Motor neuron (in vitro differentiated cells): ENCODE measurements around the gene CHMP4B. TPM values are rescaled to one million over a fixed set of nuclear protein-coding genes. Genes with fewer than 3 reads are reported as not detected.
A peak's percentile ranks its signal among the peaks of the same experiment; 100 is the strongest.

Experiments used
- ATAC-seq, 8 experiments: fragments of 200-7000 bp; cut with Tn5 transposase; replicated peaks in 6 of 8; 2 replicates each; pipeline ENCODE4 v1.8.0; 2021; ENCODE audit warnings: mild to moderate bottlenecking in 8 of 8, moderate library complexity in 8 of 8
- H3K27ac ChIP-seq, 2 donors: fragments of 250-450 bp; sonication (Bioruptor Pico); 2 replicates each; pipeline ENCODE4 v1.9.0; 2021; ENCODE audit warnings: antibody characterized with exemption in 2 of 2, mild to moderate bottlenecking in 2 of 2, moderate library complexity in 1 of 2
- H3K4me1 ChIP-seq, 2 donors: fragments of 250-450 bp; sonication (Bioruptor Pico); replicated peaks in 1 of 2; 2 replicates each; pipeline ENCODE4 v1.6.1; 2021; ENCODE audit warnings: antibody characterized with exemption in 2 of 2, mild to moderate bottlenecking in 2 of 2, moderate library complexity in 1 of 2
- H3K4me3 ChIP-seq, 5 donors: fragments of 250-450 bp; sonication (Bioruptor Pico); 2 replicates each; pipeline ENCODE4 v1.9.0; 2021; ENCODE audit warnings: antibody characterized with exemption in 5 of 5, mild to moderate bottlenecking in 5 of 5, moderate library complexity in 4 of 5
- WGBS, 10 experiments: fragments of 450-650 bp; shearing (Covaris generic); methylation state at CpG; one replicate each; pipeline ENCODE4 v1.0.0; 2022; 5-methylcytosine and 5-hydroxymethylcytosine counted together
- in situ Hi-C, 9 experiments: fragments of 400-800 bp; cut with MboI; loops; one replicate each; pipeline ENCODE4 v1.15.0; 2021; ENCODE audit warnings: low sequenced_read_pairs in 9 of 9, low pct_unique_long_range_greater_than_20kb in 2 of 9; ENCODE audit not compliant: unreplicated experiment in 9 of 9
- total RNA-seq, 8 experiments: library from RNA; unstranded; fragments of 300-600 nt; gene quantifications; 2 replicates each; pipeline versions ENCODE4 v1.2.3 to v1.2.4, GENCODE V29; 2022

Gene CHMP4B
- total RNA-seq, 8 experiments from 2014 or later = 30.3 to 74.5 (median 54.4) TPM

GRCh38 chr20:33827109-33827508 is 16.0 kb downstream of the CHMP4B start:
- Histone ChIP-seq H3K4me3 (no peak overlapping the region), H3K27ac (no peak overlapping the region), H3K4me1 (peaks cover 40 to 50% of the 10 kb centered on the region in 2 donors)
- WGBS, 10 experiments = 40 to 100% (median 73%) methylated on average over 1 of the region's 2 CpGs; no CpG with 5 or more reads in 2 of the 10 experiments
- in situ Hi-C loops = no loop called here
- ATAC-seq = no peak

- WGBS, 10 experiments = 79 to 92% (median 86%) methylated on average over 3 to 4 of the region's 4 CpGs; no CpG with 5 or more reads in 5 of the 10 experiments
- ATAC-seq = no peak
- peaks cover 47 to 57% of the 10 kb centered on the region in 2 donors for H3K4me1 ChIP-seq
- no peak overlapping the region for H3K27ac ChIP-seq
- H3K4me3 ChIP-seq = no peak overlapping the region
- in situ Hi-C loops = no loop called here
Observed at GRCh38 chr20:33827634-33828325, 16.6 kb downstream of the CHMP4B start.

GRCh38 chr20:33828326-33828844 is 17.2 kb downstream of the CHMP4B start:
- Histone ChIP-seq H3K4me3 (no peak overlapping the region), H3K27ac (no peak overlapping the region), H3K4me1 (peaks cover 53 to 63% of the 10 kb centered on the region in 2 donors)
- ATAC-seq = no peak
- in situ Hi-C loops = no loop called here
- WGBS, 10 experiments = 67 to 100% (median 93%) methylated on average over 1 to 8 of the region's 9 CpGs

- in situ Hi-C loops = no loop called here
- Histone ChIP-seq H3K4me1 (peaks cover 59 to 69% of the 10 kb centered on the region in 2 donors), H3K27ac (no peak overlapping the region), H3K4me3 (no peak overlapping the region)
- 57 to 100% (median 80%) methylated on average over 1 to 2 of the region's 3 CpGs; no CpG with 5 or more reads in 3 of the 10 experiments for WGBS, 10 experiments
- no peak for ATAC-seq
Observed at GRCh38 chr20:33828967-33829560, 17.9 kb downstream of the CHMP4B start.

DNA sequence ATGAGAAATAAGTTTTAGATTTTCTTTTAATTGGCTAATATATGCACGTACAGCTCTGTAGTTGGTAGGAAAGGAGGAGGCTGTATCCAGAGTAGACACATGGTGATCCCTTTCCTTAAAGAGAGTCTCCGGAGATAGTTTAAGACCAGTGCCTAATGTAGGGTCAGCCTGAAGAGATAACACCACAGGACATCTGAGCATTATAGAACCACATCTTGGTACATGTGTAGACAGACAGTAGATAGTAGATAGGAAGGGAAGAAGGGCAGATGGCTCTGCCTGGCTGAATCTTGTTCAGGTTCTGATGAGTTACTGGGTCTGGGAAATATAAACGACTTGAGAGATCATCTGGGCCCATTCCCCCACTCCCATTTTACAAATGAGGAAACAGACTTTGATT is 18.5 kb downstream of the CHMP4B start:
- ATAC-seq = no peak
- H3K4me3 ChIP-seq = no peak overlapping the region
- H3K27ac ChIP-seq = no peak overlapping the region
- in situ Hi-C loops = no loop called here
- peaks cover 59 to 69% of the 10 kb centered on the region in 2 donors for H3K4me1 ChIP-seq
- WGBS, 10 experiments = 50 to 100% (median 94%) methylated on average over 1 to 3 of the region's 3 CpGs; no CpG with 5 or more reads in 2 of the 10 experiments

DNA sequence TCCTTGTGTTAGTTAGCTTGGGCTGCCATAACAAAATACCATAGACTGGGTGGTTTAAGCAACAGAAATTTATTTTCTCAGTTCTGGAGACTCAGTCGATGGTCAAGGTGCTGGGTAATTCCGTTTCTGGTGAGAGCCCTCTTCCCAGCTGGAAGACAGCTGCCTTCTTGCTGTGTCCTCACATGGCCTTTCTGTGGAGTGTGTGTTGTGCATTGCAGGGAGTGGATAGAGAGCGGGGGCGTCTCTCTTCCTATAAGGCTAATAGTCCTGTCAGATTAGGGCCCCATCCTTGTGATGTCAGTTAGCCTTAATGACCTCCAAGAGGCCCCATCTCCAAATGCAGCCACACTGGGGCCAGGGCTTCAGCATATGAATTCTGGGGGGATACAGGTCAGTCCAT is 19.2 kb downstream of the CHMP4B start:
- Histone ChIP-seq H3K4me1 (peaks cover 59 to 69% of the 10 kb centered on the region in 2 donors), H3K4me3 (no peak overlapping the region), H3K27ac (peak overlapping the region in 1 of 2 donors; percentile 41)
- in situ Hi-C loops = no loop called here
- ATAC-seq = peak in 3 of 8 experiments; percentile 8 to 39 (median 12)
- WGBS, 10 experiments = 25 to 80% (median 64%) methylated on average over 1 to 3 of the region's 4 CpGs; no CpG with 5 or more reads in 4 of the 10 experiments

DNA sequence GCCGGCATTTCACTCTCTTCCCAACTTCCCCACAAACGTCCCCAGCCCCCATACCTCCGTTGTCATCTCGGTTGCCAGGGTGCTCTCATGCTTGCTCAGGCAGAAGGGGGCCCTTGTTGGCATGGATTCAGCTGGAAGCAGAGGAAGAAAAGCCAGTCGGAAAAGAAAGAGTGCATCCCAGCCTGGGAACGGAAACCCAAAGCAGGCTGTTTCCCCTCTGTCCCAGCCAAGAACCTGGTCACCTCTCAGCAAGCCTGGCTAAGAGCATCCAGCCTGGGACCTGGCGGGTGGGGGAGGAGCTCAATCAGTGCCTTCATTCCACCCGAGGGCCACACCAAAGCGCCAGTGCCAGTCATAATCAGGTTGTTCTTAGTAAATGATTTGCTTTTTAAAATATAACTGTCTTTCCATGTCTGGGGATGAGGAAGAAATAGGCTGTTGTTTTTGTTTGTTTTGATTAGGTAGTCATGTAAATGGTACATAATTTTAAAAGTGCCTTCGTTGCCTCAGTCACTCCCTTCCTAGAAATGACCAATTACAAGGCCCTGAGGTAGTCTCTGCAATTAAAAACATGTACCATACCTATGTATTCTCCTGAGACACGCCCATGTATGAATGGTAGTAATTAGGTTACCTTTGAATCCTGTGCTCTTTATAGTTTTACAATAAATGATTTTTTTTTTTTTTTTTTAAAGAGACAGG is 21.1 kb downstream of the CHMP4B start:
- in situ Hi-C loops = no loop called here
- peaks cover 64 to 70% of the 10 kb centered on the region in 2 donors for H3K4me1 ChIP-seq
- H3K27ac ChIP-seq = peak overlapping the region in 1 of 2 donors; percentile 25
- 0 to 83% (median 35%) methylated on average over 1 to 8 of the region's 11 CpGs; no CpG with 5 or more reads in 1 of the 10 experiments for WGBS, 10 experiments
- H3K4me3 ChIP-seq = no peak overlapping the region
- ATAC-seq = peak in 5 of 8 experiments; percentile 75 to 86 (median 84)

DNA sequence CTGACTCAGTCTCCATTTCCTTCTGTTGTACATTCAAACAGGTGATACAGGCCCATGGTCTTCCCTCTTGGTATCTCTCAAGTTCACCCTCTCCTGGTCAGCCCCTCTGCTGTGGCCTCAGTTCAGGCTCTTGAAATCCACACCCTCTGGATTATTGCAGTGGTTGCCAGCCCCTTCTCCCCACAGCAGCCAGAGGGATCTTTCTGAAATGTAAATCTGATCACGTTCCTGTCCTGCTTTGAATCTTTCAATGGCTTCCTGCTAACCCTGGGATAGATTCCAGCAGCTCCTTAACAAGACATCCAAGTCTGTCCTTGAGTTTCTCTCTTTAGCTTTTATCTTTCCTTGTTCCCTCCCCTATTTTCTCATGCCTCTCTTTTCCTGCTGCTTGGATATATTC is 22.2 kb downstream of the CHMP4B start:
- Histone ChIP-seq H3K4me1 (peaks cover 60 to 62% of the 10 kb centered on the region in 2 donors), H3K4me3 (no peak overlapping the region), H3K27ac (peak overlapping the region; percentile 10 to 47)
- WGBS, 10 experiments = 0 to 50% (median 13%) methylated on average over 1 of the region's 1 CpG; no CpG with 5 or more reads in 3 of the 10 experiments
- in situ Hi-C loops = no loop called here
- peak in 7 of 8 experiments; percentile 7 to 86 (median 25) for ATAC-seq

DNA sequence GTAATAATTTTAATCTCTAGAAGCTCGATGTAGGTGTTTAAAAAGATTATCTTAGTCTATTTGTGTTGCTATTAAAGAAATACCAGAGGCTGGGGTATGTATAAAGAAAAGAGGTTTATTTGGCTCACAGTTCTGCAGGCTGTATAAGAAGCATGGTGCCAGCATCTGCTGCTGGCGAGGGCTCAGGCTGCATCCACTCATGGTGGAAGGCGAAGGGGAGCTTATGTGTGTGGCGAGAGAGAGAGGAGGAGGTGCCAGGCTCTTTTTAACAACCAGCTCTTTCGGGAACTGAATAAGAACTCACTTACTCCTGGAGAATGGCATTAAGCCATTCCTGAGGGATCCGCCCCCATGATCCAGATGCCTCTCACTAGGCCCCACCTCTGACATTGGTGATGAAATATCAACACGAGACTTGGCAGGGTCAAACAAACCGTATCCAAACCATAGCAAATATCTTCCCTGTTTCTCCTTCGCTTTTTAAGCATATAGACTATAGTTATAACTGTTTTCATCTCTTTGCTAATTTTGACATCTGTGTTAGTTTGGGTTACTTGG is 24.5 kb downstream of the CHMP4B start:
- ATAC-seq = peak in 2 of 8 experiments; percentile 31 to 42
- 71 to 100% (median 90%) methylated on average over 1 to 9 of the region's 9 CpGs; no CpG with 5 or more reads in 1 of the 10 experiments for WGBS, 10 experiments

GRCh38 chr20:33836277-33836676 is 25.1 kb downstream of the CHMP4B start:
- Histone ChIP-seq H3K4me1 (peaks cover 44 to 51% of the 10 kb centered on the region in 2 donors), H3K27ac (no peak overlapping the region), H3K4me3 (no peak overlapping the region)
- peak in 3 of 8 experiments; percentile 13 to 53 (median 36) for ATAC-seq
- in situ Hi-C loops = no loop called here
- WGBS, 10 experiments = 60 to 100% (median 100%) methylated on average over 1 to 2 of the region's 2 CpGs; no CpG with 5 or more reads in 3 of the 10 experiments

More for the DNA sequence above, 24.5 kb downstream of the CHMP4B start:
- Histone ChIP-seq H3K4me1 (peaks cover 44 to 46% of the 10 kb centered on the region in 2 donors), H3K4me3 (no peak overlapping the region), H3K27ac (no peak overlapping the region)
- in situ Hi-C loops = no loop called here

- ATAC-seq = no peak
- Histone ChIP-seq H3K4me1 (peaks cover 37 to 45% of the 10 kb centered on the region in 2 donors), H3K27ac (no peak overlapping the region), H3K4me3 (no peak overlapping the region)
- WGBS, 10 experiments = 80 to 100% (median 100%) methylated on average over 1 to 4 of the region's 5 CpGs; no CpG with 5 or more reads in 2 of the 10 experiments
- in situ Hi-C loops = no loop called here
Observed at GRCh38 chr20:33837096-33837830, 26.1 kb downstream of the CHMP4B start.
